Coronary artery (tissue), 2 donors: Measurements from ENCODE around the gene HGS.

Source experiments
- DNase-seq: peaks from one replicate; pipeline ENCODE4 v3.0.0-alpha.2; 2017; ENCODE audit warnings: low spot score
- H3K27ac ChIP-seq, 2 donors: fragments of 200-600 bp; sonication (generic); one replicate each; pipeline ENCODE4 v1.5.1; 2016 to 2019
- H3K4me3 ChIP-seq: fragments of 200-600 bp; sonication (generic); 2 replicates; pipeline ENCODE4 v1.5.1; 2016; ENCODE audit warnings: mild to moderate bottlenecking, moderate library complexity
- CTCF ChIP-seq: fragments of 200-600 bp; sonication (generic); IDR thresholded peaks from one replicate; pipeline ENCODE4 v1.5.1; 2019; ENCODE audit warnings: antibody characterized with exemption

Gene HGS

GRCh38 chr17:81683208-81683583 is 615 bp upstream of the HGS start:
- no peak for TF ChIP-seq CTCF
- DNase-seq, result no peak
- Histone ChIP-seq H3K4me3 (peak overlapping the region; percentile 98), H3K27ac (peak overlapping the region; percentile 83 to 92)

- Histone ChIP-seq H3K27ac (peak overlapping the region; percentile 83 to 92), H3K4me3 (peak overlapping the region; percentile 98)
- DNase-seq, result no peak
- no peak for TF ChIP-seq CTCF
These were observed 666 bp downstream of the HGS start for GRCh38 chr17:81684442-81684911.

GRCh38 chr17:81685108-81685507 is 1.3 kb downstream of the HGS start:
- TF ChIP-seq CTCF, result no peak
- no peak for DNase-seq
- peak overlapping the region; percentile 98 for H3K4me3 ChIP-seq
- no peak overlapping the region for H3K27ac ChIP-seq

GRCh38 chr17:81686614-81687013 is 2.8 kb downstream of the HGS start:
- no peak for TF ChIP-seq CTCF
- no peak for DNase-seq
- Histone ChIP-seq H3K27ac (no peak overlapping the region), H3K4me3 (no peak overlapping the region)

- TF ChIP-seq CTCF, result no peak
- H3K4me3 ChIP-seq, result no peak overlapping the region
- no peak overlapping the region for H3K27ac ChIP-seq
- DNase-seq, result no peak
These were observed 4.1 kb downstream of the HGS start for GRCh38 chr17:81687770-81688541.

GRCh38 chr17:81688616-81689015 is 4.8 kb downstream of the HGS start:
- Histone ChIP-seq H3K4me3 (no peak overlapping the region), H3K27ac (no peak overlapping the region)
- no peak for DNase-seq
- TF ChIP-seq CTCF, result no peak

GRCh38 chr17:81690066-81690465 is 6.3 kb downstream of the HGS start:
- Histone ChIP-seq H3K27ac (no peak overlapping the region), H3K4me3 (no peak overlapping the region)
- no peak for DNase-seq
- TF ChIP-seq CTCF, result no peak
